Upper lobe of left lung (tissue), 6 donors: Measurements from ENCODE around the gene LTBP1. TPM values are rescaled to one million over a fixed set of nuclear protein-coding genes. Genes with fewer than 3 reads are reported as not detected.

ENCODE experiments used
- ATAC-seq, 2 donors: fragments of 200-7000 bp; cut with Tn5 transposase; one replicate each; pipeline ENCODE4 v1.9.1; 2022; ENCODE audit warnings: mild to moderate bottlenecking in 2 of 2, moderate library complexity in 2 of 2; ENCODE audit not compliant: low FRiP score in 2 of 2
- DNase-seq, 2 donors: peaks; one replicate each; pipeline ENCODE4 v3.0.0-alpha.2; 2019 to 2020
- H3K27ac ChIP-seq, 4 donors: fragments of 200-600 bp; sonication (generic); one replicate each; pipeline ENCODE4 v1.5.1; 2016 to 2019
- H3K27me3 ChIP-seq, 4 donors: fragments of 200-600 bp; sonication (generic); one replicate each; pipeline ENCODE4 v1.5.1; 2017 to 2019
- H3K36me3 ChIP-seq, 4 donors: fragments of 200-600 bp; sonication (generic); one replicate each; pipeline ENCODE4 v1.5.1; 2016 to 2019
- H3K4me1 ChIP-seq, 4 donors: fragments of 200-600 bp; sonication (generic); one replicate each; pipeline ENCODE4 v1.5.1; 2018 to 2019
- H3K4me3 ChIP-seq, 4 donors: fragments of 200-600 bp; sonication (generic); one replicate each; pipeline ENCODE4 v1.5.1; 2017 to 2019; ENCODE audit warnings: mild to moderate bottlenecking in 2 of 4, moderate library complexity in 1 of 4
- H3K9me3 ChIP-seq, 4 donors: fragments of 200-600 bp; sonication (generic); one replicate each; pipeline ENCODE4 v1.5.1; 2018 to 2019
- EP300 ChIP-seq, 4 donors: sonication (generic); formaldehyde crosslinking; IDR thresholded peaks; one replicate each; pipeline ENCODE4 v1.5.1; 2017; ENCODE audit warnings: antibody characterized with exemption in 4 of 4, control low read depth in 2 of 4
- POLR2A ChIP-seq, 4 donors: fragments of 450-650 bp; IDR thresholded peaks; one replicate each; pipeline ENCODE4 v1.5.1; 2016 to 2017; ENCODE audit warnings: antibody characterized with exemption in 4 of 4, mild to moderate bottlenecking in 2 of 4
- POLR2AphosphoS5 ChIP-seq, 2 donors: sonication (generic); formaldehyde crosslinking; IDR thresholded peaks; one replicate each; pipeline ENCODE4 v1.5.1; 2017; ENCODE audit warnings: antibody characterized with exemption in 2 of 2
- WGBS, 2 donors: methylation state at CpG; one replicate each; pipeline ENCODE4 v1.1.5; 2017 to 2018; 5-methylcytosine and 5-hydroxymethylcytosine counted together
- total RNA-seq, 6 donors: library from RNA; depleted of rRNA in 4 of 6; stranded (reverse); fragments of >200 nt in 4 of 6; gene quantifications; one replicate each; pipeline versions ENCODE4 v1.1.0 to v1.2.1, GENCODE V29; 2016 to 2021
- TF ChIP-seq, protein P1 (sequence below), 6 experiments: fragments of 450-650 bp in 4 of 6; fragments of 200-600 bp in 2 of 6; sonication (generic) in 2 of 6; IDR thresholded peaks; one replicate each; pipeline ENCODE4 v1.5.1; 2016 to 2019; ENCODE audit warnings: antibody characterized with exemption in 6 of 6
- donor health status: DM: no; HTN: no; CAD: no; lungs with moderate emphysema.
- donor health status: DM: no; HTN: yes; CAD: no; lungs with severe emphysema.

Gene LTBP1
- total RNA-seq, 6 donors from 2014 or later = 11.5 to 45.0 (median 27.1) TPM

- no peak overlapping the region for H3K4me3 ChIP-seq
- 95 to 96% methylated on average over 10 of the region's 10 CpGs for WGBS, 2 donors
- no peak for ATAC-seq
Observed at GRCh38 chr2:33121925-33122324, 175.2 kb downstream of the LTBP1 start.

GRCh38 chr2:33122726-33123125, 176.0 kb downstream of the LTBP1 start:
- WGBS, 2 donors = 92 to 100% methylated on average over 3 of the region's 3 CpGs
- Histone ChIP-seq H3K9me3 (no peaks in the 10 kb centered on the region), H3K27me3 (no peaks in the 10 kb centered on the region), H3K4me3 (no peak overlapping the region), H3K27ac (no peak overlapping the region), H3K36me3 (no peaks in the 10 kb centered on the region), H3K4me1 (no peaks in the 10 kb centered on the region)
- TF ChIP-seq POLR2A (IDR thresholded peaks at IDR 0.05) (no peak), POLR2AphosphoS5 (IDR thresholded peaks at IDR 0.05) (no peak), EP300 (IDR thresholded peaks at IDR 0.05) (no peak)
- TF ChIP-seq, protein P1, sequence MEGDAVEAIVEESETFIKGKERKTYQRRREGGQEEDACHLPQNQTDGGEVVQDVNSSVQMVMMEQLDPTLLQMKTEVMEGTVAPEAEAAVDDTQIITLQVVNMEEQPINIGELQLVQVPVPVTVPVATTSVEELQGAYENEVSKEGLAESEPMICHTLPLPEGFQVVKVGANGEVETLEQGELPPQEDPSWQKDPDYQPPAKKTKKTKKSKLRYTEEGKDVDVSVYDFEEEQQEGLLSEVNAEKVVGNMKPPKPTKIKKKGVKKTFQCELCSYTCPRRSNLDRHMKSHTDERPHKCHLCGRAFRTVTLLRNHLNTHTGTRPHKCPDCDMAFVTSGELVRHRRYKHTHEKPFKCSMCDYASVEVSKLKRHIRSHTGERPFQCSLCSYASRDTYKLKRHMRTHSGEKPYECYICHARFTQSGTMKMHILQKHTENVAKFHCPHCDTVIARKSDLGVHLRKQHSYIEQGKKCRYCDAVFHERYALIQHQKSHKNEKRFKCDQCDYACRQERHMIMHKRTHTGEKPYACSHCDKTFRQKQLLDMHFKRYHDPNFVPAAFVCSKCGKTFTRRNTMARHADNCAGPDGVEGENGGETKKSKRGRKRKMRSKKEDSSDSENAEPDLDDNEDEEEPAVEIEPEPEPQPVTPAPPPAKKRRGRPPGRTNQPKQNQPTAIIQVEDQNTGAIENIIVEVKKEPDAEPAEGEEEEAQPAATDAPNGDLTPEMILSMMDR (IDR thresholded peaks at IDR 0.05) = no peak
- DNase-seq (no peak), ATAC-seq (no peak)

More at GRCh38 chr2:33121925-33122324, 175.2 kb downstream of the LTBP1 start:
- TF ChIP-seq, protein P1 (IDR thresholded peaks at IDR 0.05) = no peak
- TF ChIP-seq POLR2AphosphoS5 (IDR thresholded peaks at IDR 0.05) (no peak), POLR2A (IDR thresholded peaks at IDR 0.05) (no peak), EP300 (IDR thresholded peaks at IDR 0.05) (no peak)
- no peak for DNase-seq
- H3K9me3 ChIP-seq = no peaks in the 10 kb centered on the region
- H3K36me3 ChIP-seq = no peaks in the 10 kb centered on the region
- H3K27me3 ChIP-seq = no peaks in the 10 kb centered on the region
- no peak overlapping the region for H3K27ac ChIP-seq
- H3K4me1 ChIP-seq = no peaks in the 10 kb centered on the region

DNA sequence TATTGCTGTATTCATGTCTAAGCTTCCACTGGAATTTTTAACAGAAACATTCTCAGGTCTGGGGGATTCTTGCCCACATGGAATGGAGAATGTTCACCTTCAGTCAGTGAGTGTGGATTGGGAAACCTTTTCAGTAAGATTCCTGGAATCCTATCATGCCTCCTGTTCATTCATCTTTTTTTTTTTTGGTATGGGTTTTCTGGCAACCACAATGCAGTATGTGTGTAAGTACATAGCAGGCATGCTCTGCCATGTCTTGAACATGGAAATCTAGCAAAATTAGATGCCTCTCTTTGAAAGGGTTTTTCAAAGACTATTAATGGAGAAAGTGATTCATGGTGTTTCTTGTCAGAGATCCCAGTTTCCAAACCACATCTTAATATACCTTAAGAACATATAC, 176.5 kb downstream of the LTBP1 start:
- no peak overlapping the region for H3K27ac ChIP-seq
- no peaks in the 10 kb centered on the region for H3K36me3 ChIP-seq
- H3K4me1 ChIP-seq = no peaks in the 10 kb centered on the region
- no peaks in the 10 kb centered on the region for H3K9me3 ChIP-seq
- no peaks in the 10 kb centered on the region for H3K27me3 ChIP-seq
- TF ChIP-seq EP300 (IDR thresholded peaks at IDR 0.05) (no peak), POLR2AphosphoS5 (IDR thresholded peaks at IDR 0.05) (no peak), POLR2A (IDR thresholded peaks at IDR 0.05) (no peak)
- TF ChIP-seq, protein P1 (IDR thresholded peaks at IDR 0.05) = no peak
- no peak overlapping the region for H3K4me3 ChIP-seq
- ATAC-seq (no peak), DNase-seq (no peak)

DNA sequence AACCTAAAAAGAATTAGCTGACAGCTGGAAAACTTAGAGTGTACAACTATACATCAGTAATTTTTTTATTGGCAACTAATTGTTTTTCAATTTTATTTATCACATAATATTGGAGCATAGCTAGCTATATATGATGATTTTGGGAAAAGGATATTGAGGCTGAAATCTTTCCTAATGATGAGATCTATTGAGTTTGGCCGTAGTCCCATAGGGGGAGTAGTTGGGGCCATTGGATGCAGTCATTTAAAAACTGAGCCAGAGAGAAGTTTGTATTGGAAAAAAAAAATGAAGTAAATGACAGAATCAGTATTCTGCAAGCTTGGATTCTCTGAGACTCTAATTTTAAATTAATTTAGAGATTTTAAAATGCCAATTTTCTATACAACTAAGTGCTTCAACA, 179.8 kb downstream of the LTBP1 start:
- 95 to 98% methylated on average over 1 of the region's 1 CpG for WGBS, 2 donors

DNA sequence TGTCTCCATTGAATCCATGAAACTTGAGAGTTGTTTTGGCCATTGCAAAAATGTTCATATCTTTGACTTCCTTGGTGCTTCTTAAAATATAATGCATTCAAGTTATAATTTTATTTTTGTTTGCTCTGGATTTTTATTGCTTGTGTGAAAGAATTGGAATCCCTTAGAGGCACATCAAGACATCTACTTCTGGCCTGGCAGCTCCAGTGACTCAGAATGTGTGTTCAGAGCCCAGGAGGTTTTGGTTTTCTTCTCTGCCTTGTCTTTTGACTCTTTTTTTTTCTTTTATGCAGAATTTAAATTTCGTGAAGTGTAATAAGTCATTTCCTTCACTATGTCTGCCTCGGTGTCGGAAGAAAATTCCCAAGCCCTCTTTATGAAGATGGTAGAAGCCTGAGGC, 180.2 kb downstream of the LTBP1 start:
- Histone ChIP-seq H3K27ac (no peak overlapping the region), H3K27me3 (no peaks in the 10 kb centered on the region), H3K36me3 (no peaks in the 10 kb centered on the region), H3K4me1 (no peaks in the 10 kb centered on the region), H3K9me3 (no peaks in the 10 kb centered on the region), H3K4me3 (no peak overlapping the region)
- peak in 1 of 2 donors; percentile 49 for ATAC-seq
- 82 to 85% methylated on average over 3 of the region's 3 CpGs for WGBS, 2 donors
- TF ChIP-seq, protein P1 (IDR thresholded peaks at IDR 0.05) = no peak
- TF ChIP-seq POLR2A (IDR thresholded peaks at IDR 0.05) (no peak), EP300 (IDR thresholded peaks at IDR 0.05) (no peak), POLR2AphosphoS5 (IDR thresholded peaks at IDR 0.05) (no peak)
- no peak for DNase-seq

More for the DNA sequence above, 179.8 kb downstream of the LTBP1 start:
- TF ChIP-seq POLR2A (IDR thresholded peaks at IDR 0.05) = no peak
- no peak for TF ChIP-seq POLR2AphosphoS5 (IDR thresholded peaks at IDR 0.05)
- no peak for TF ChIP-seq EP300 (IDR thresholded peaks at IDR 0.05)
- TF ChIP-seq, protein P1 (IDR thresholded peaks at IDR 0.05) = no peak
- Histone ChIP-seq H3K4me3 (no peak overlapping the region), H3K27ac (no peak overlapping the region), H3K4me1 (no peaks in the 10 kb centered on the region), H3K9me3 (no peaks in the 10 kb centered on the region), H3K36me3 (no peaks in the 10 kb centered on the region), H3K27me3 (no peaks in the 10 kb centered on the region)
- ATAC-seq (no peak), DNase-seq (no peak)
